ENCODE data around the gene USPL1. TPM values are rescaled to one million over a fixed set of nuclear protein-coding genes. Genes with fewer than 3 reads are reported as not detected.

Gene USPL1
- total RNA-seq, 1 donor from 2014 or later = 42.5 TPM

GRCh38 chr13:30697177-30697953 lies 79.6 kb downstream of the USPL1 start:
- Mint-ChIP-seq H3K36me3 (no peaks in the 10 kb centered on the region), H3K27ac (no peak overlapping the region), H3K27me3 (ENCODE audit: insufficient read depth, low read depth) (peaks cover 2% of the 10 kb centered on the region), H3K9me3 (no peaks in the 10 kb centered on the region), H3K4me3 (no peak overlapping the region), H3K4me1 (peaks cover 34% of the 10 kb centered on the region)
- H3K27ac ChIP-seq = no peak overlapping the region
- H3K79me2 ChIP-seq (ENCODE audit: low read depth) = no peaks in the 10 kb centered on the region
- H3K4me2 ChIP-seq = no peak overlapping the region
- no peaks in the 10 kb centered on the region for H4K20me1 ChIP-seq (ENCODE audit: low read depth)
- H3K27me3 ChIP-seq = no peaks in the 10 kb centered on the region
- H3K4me3 ChIP-seq = no peak overlapping the region
- no peak overlapping the region for H2AFZ ChIP-seq (replicated peaks)
- no peaks in the 10 kb centered on the region for H3K36me3 ChIP-seq
- H3K9me3 ChIP-seq (ENCODE audit: low read depth) = no peaks in the 10 kb centered on the region
- DNase-seq (ENCODE audit: low spot score) = no peak
- H3K4me1 ChIP-seq = no peaks in the 10 kb centered on the region
- no peaks in the 10 kb centered on the region for H3F3A ChIP-seq (ENCODE audit: low read depth)
- H3K9ac ChIP-seq = no peak overlapping the region
- TF ChIP-seq CTCF (IDR thresholded peaks at IDR 0.05) = no peak
- no peak for TF ChIP-seq EZH2phosphoT487 (IDR thresholded peaks at IDR 0.05)
- TF ChIP-seq EZH2 (IDR thresholded peaks at IDR 0.05) = no peak

- Histone ChIP-seq H3K27me3 (no peaks in the 10 kb centered on the region), H2AFZ (replicated peaks) (no peak overlapping the region), H3K4me1 (no peaks in the 10 kb centered on the region), H3K4me3 (no peak overlapping the region), H4K20me1 (ENCODE audit: low read depth) (no peaks in the 10 kb centered on the region), H3K36me3 (no peaks in the 10 kb centered on the region), H3K27ac (no peak overlapping the region), H3F3A (ENCODE audit: low read depth) (no peaks in the 10 kb centered on the region), H3K79me2 (ENCODE audit: low read depth) (no peaks in the 10 kb centered on the region), H3K9me3 (ENCODE audit: low read depth) (no peaks in the 10 kb centered on the region), H3K9ac (no peak overlapping the region), H3K4me2 (no peak overlapping the region)
- Mint-ChIP-seq H3K27ac (no peak overlapping the region), H3K27me3 (ENCODE audit: insufficient read depth, low read depth) (peaks cover 2% of the 10 kb centered on the region), H3K9me3 (no peaks in the 10 kb centered on the region), H3K4me3 (no peak overlapping the region), H3K4me1 (peaks cover 34% of the 10 kb centered on the region), H3K36me3 (no peaks in the 10 kb centered on the region)
- DNase-seq (ENCODE audit: low spot score) = no peak
- no peak for TF ChIP-seq CTCF (IDR thresholded peaks at IDR 0.05)
Observed at GRCh38 chr13:30697996-30698401, 80.3 kb downstream of the USPL1 start.

GRCh38 chr13:30698488-30699005 lies 80.8 kb downstream of the USPL1 start:
- H3K27ac Mint-ChIP-seq = no peak overlapping the region
- Histone ChIP-seq H3K9me3 (ENCODE audit: low read depth) (no peaks in the 10 kb centered on the region), H3K27me3 (no peaks in the 10 kb centered on the region), H4K20me1 (ENCODE audit: low read depth) (no peaks in the 10 kb centered on the region), H3F3A (ENCODE audit: low read depth) (no peaks in the 10 kb centered on the region), H3K27ac (no peak overlapping the region), H3K9ac (no peak overlapping the region), H3K4me3 (no peak overlapping the region), H3K4me2 (no peak overlapping the region), H3K4me1 (no peaks in the 10 kb centered on the region), H2AFZ (replicated peaks) (no peak overlapping the region), H3K79me2 (ENCODE audit: low read depth) (no peaks in the 10 kb centered on the region), H3K36me3 (no peaks in the 10 kb centered on the region)
- H3K4me1 Mint-ChIP-seq = peaks cover 34% of the 10 kb centered on the region
- TF ChIP-seq EZH2 (IDR thresholded peaks at IDR 0.05) (no peak), EZH2phosphoT487 (IDR thresholded peaks at IDR 0.05) (no peak), CTCF (IDR thresholded peaks at IDR 0.05) (no peak)
- H3K27me3 Mint-ChIP-seq (ENCODE audit: insufficient read depth, low read depth) = peaks cover 2% of the 10 kb centered on the region
- no peaks in the 10 kb centered on the region for H3K36me3 Mint-ChIP-seq
- no peak overlapping the region for H3K4me3 Mint-ChIP-seq
- no peak for DNase-seq (ENCODE audit: low spot score)
- no peaks in the 10 kb centered on the region for H3K9me3 Mint-ChIP-seq
